ENCODE results near the gene FBN1. TPM values are rescaled to one million over a fixed set of nuclear protein-coding genes. Genes with fewer than 3 reads are reported as not detected.

The FBN1 gene
- total RNA-seq, 1 experiment from 2014 or later, result 18.1 TPM

DNA sequence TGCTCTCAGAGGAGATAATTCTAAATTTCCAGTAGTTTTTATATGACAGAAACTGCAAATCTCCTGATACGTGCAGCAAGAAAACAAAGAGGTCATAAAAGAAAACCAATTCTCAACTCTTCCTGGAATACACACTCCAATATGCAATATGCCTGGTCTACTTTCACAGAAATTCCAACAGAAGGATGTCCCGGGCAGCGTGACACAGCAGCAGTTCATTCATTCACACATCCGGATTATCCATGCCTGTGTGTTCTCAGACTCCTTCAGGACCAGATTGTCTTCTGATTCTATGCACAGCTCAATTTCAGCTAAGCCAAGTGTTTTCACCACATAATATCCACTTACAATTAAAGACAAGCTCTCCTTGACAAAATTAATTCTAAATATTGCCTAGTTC is 64.3 kb downstream of the FBN1 start:
- DNase-seq (ENCODE audit: low spot score), result no peak

DNA sequence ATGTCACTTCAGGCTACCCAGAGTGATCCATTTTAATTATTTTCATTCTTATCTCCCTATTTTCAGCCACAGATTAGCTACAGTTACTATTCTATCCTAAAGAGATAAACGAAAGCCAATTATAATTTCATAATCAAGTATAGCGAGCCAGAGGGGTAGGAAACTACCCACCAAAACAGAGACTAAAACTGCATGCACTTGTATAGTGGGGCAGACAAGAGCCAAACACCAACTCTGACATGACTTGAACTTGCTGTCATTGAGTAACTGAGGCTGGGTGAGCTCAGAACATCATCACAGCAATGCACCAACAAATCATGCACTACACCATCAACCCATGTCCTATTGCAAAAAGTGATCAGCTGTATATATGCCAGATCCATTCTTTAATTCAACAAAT is 64.8 kb downstream of the FBN1 start:
- DNase-seq (ENCODE audit: low spot score), result no peak

DNA sequence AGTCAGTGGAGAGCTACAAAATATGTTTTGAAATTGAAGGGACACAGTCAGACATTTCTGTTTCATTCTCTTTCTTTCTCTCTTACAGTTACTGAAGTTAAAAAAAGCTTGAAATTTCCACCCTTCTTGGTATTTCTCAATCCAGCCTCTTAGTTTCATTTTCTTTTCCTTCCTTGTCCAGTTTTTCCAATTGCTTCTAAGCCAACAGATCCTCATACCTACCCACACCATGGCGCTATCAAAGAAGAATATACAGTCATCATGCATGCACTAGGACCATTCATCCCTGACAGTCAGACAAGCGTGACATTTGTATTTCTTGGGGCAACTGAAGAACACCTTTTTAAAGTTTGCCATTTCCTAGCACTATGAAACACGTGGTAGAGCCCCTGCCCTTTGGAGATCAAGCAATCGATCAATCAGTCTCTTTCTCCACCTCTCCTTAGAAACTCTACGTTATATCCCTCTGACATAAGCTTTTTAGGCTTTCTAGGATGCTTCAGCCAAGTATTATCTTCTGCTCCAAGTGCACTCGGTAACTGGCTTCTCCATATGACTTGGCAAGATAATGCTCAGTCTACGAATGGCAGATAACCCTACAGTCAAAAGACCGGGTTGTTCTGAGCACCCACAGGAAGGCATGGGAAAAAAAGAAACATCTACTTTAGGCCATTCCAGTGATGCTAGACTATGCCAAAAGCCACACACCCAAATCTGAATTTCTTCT is 65.4 kb downstream of the FBN1 start:
- DNase-seq (ENCODE audit: low spot score), result no peak

DNA sequence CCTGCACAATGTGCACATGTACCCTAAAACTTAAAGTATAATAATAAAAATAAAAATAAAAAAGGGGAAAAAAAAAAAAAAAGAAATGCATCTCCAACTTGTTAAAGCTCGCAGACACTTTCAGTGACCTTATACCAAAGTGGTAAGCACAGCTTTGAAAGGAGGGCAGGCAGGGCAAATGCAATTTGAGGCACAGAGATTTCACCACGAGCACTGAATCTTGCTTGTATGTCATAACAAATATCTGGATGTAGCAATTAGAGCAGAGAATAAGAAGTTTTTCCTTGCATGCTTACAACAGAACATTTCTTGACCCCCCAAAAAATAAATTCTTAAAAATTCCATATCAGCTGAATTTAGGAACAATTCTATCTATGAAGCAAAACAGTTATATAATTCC is 66.5 kb downstream of the FBN1 start:
- DNase-seq (ENCODE audit: low spot score), result no peak

DNA sequence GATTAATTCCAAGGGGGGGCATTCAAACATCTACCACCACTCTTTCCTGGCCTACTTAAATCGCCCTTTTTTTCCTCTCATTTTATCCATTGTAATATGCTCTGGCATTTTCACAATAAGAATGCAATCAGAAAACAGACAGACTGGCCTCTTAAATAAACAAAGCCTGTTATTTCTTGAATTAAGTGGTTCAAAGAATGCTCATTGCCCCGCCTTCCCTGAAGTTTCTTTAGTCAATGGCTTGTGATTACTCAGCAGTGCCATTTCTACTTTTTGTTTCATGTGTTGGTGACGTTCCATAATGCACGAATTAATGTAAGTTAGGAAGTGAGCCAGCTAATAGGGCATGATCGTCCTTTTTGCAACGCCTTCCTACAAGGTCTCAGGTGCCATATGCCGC is 68.0 kb downstream of the FBN1 start:
- DNase-seq (ENCODE audit: low spot score), result no peak

DNA sequence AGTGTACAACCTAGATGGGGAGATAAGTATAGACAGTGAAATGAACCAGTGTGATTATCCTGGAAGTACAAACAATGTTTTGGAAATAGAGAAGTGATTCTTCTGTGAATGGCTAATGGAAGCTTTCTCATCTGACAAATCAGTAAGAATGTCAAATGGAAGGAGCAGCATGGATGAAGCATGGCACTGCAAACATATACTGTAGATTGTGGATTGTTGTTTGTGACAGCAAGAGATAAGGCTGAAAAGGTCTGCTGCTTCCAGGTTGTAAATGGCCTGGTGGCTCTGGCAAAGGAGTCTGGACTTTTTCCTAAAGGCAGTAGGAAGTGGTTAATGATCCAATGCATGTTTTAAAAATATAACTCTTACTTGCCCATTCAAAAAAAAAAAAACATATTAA is 71.3 kb downstream of the FBN1 start:
- DNase-seq (ENCODE audit: low spot score), result no peak

DNA sequence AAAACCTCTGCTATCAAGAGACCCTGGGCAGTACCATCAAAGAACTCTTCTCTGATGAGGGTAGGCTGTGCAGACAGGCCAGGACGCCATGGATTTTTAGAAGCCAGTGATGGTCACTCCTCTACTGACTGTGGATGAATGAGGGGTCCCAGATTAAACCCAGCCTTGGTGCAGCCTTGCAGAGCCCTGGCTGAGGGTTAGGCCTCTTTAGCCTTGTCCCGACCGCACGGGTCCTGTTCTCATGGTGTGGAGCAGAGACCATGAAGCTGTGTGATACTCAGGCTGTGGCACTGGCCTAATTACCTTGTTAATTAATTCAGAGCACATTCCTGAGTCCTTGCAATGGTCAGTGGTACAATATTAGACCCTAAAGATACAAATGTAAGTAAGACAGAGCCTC is 71.7 kb downstream of the FBN1 start:
- DNase-seq (ENCODE audit: low spot score), result no peak

DNA sequence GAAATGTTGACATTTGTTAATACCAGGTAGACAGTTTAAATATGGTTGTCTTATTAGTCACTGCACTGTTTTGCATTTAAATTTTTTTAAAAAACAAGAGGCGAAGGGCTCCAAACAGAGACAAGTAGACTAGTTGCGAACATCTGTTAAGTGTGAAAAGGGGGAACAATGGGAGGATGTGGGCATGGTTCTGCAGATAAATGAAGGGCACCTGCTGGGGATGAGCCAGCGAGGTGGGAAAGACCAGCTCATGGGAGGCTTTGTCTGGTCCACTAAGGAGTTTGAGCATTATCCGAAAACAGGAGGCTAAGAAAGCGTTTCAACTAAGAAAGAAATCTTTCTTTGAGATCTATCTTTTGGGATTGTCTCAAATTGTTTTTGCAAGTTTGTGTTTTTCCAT is 72.7 kb downstream of the FBN1 start:
- no peak for DNase-seq (ENCODE audit: low spot score)

DNA sequence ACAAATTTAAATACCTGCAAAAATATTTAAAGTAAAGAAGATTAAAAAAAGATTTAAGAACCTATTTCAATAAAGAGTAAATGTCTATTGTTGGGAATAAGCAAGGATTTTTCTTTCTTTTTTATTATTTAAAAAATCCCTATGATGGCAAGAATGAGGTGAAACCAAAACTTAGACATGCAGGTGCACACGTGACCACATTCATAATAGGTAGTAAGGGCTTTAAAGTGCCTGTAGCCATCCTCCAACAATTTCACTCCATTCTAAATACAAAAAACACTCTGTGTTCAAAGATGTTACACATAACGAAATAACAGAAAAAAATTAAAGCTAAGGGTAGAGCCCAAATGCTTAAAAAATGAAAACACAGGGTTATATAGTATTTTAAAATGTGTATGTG is 74.0 kb downstream of the FBN1 start:
- no peak for DNase-seq (ENCODE audit: low spot score)

DNA sequence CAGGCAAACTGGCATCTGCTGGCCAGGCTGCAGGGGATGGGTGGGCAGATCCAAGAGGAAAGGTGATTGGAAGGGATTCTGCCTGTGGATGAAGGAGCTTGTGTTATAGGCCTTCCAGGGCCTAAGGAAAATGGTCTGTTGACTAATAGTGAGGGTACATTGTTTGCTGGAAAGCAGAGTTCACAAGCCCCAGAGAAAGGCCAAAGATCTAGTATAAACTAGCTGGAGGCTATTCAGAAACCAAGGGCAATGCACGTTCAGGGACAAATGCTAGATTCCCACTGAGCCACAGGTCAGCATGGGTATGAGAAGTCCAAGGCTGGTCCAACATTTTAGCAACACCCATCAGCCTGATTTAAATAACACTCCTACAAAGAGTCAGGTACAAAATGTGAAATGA is 74.7 kb downstream of the FBN1 start:
- DNase-seq (ENCODE audit: low spot score), result no peak

DNA sequence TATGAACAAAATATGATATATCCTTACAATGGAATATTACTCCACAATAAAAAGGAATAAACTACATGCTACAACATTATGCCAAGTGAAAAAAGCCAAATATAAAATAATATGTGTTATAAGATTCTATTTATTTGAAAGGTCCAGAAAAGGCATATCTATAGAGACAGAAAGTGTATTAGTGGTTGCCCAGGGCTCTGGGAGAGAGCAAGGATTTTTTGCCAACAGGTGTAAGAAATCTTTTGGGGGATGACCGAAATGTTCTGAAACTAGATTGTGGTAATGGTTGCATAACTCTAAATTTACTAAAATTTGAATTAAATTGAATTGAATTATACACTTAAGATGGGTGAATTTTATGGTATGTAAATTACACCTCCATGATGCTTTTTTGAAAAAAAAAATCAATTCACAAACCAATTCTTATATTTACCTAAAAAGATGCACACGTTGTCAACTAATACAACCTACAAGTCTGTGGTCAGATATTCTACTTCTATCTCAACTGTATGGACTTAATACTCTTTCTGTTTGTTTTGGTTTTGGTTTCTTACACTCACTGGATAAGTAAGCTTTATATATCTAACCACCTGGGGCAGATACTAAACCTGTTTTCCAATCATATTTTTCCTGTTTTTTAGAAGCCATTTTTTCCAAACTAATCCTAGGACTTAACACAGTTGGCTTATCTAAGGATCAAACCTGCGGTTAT is 75.8 kb downstream of the FBN1 start:
- no peak for DNase-seq (ENCODE audit: low spot score)

DNA sequence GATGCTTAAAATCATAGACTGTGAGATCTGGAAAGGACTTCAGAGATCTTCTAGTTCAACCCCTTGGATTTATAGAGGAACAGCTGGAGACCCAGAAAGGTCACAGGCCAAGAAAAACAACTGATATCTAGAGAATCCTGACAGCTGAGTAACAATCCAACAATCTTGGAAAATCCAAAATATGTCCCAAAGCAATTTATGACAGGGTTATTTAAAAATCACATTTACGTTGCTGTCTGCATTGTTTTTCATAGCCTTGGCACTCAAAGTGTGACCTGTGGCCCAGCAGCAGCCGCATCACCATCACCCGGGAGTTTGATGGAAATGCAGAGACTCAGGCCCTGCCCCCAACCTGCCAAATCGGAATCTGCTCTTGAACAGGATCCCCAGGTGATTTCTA is 78.8 kb downstream of the FBN1 start:
- no peak for DNase-seq (ENCODE audit: low spot score)

DNA sequence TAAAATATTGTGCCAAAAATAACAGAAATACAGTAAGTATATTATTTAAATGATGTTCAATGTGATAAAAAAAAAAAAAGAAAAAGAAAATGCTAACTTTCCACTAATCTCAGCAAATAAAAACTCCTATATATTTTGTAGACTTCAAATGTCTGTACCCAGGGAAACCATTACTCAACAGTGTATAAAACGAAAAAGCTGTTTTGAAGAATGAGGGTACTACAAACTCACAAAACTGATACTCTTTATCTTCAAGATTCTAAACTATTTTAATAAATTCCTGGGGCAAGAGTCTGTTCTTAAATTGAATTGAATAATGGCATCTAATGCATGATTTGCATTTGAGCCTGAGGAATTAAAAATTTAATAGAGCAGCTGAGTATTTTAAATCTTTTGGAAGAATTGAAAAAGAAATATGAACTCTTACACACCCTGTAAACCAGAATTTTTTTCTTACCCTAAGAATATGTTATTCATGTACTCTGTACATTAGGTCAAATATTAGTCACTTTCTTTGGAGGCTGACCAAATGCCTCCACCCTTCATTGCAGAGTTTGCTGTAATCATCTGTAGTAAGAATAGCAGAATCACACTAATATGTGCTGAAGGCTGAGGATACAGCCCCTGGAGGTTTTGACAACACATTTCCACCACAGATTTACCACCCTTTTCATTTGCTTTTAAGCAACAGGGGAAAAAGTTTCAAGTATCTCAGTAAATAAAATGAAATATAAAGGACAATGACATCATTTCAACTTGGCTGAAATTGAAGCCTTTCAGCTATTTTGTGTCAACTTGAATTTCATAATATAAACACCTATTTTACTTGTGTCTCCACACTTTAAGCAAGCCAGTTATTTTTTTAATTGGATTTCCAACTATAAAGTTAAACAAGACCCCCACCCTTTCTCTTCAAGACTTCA is 79.7 kb downstream of the FBN1 start:
- DNase-seq (ENCODE audit: low spot score), result peak; percentile 27

DNA sequence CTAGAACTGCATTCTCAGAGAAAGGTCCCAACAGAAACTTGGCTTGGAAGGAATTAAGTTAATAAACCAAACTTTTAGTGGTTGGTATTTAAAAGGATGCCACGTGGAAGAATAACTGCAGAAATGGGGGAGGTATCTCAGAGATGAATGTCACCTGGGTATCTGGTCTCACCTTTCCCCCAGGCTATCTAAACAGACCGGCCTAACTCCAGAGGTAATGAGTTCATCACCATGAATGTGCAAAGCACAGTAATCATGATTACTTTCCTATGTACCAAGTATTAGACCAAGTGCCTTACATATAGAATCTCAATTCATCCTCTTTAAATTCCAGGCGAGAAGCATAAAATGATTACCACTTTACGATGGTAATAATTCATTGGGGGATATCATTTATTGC is 80.8 kb downstream of the FBN1 start:
- DNase-seq (ENCODE audit: low spot score), result no peak

DNA sequence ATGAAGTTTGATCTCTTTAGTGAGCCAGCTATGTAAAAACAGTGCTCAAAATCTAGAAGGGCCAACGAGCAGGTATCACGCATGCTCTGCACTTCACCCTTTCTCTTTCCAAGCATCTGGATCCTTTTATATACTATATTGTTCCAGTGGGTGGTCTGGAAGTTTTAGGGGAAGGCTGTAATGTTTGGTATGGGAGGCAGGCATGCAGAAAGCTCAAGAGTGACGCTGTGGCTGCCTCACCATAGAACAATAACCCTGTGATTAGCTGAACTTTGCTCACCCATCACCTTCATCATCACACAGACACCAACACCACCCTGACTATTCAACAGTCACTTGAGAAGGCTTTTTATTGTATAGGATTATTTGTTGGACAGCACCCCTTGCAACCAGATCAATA is 81.6 kb downstream of the FBN1 start:
- no peak for DNase-seq (ENCODE audit: low spot score)

DNA sequence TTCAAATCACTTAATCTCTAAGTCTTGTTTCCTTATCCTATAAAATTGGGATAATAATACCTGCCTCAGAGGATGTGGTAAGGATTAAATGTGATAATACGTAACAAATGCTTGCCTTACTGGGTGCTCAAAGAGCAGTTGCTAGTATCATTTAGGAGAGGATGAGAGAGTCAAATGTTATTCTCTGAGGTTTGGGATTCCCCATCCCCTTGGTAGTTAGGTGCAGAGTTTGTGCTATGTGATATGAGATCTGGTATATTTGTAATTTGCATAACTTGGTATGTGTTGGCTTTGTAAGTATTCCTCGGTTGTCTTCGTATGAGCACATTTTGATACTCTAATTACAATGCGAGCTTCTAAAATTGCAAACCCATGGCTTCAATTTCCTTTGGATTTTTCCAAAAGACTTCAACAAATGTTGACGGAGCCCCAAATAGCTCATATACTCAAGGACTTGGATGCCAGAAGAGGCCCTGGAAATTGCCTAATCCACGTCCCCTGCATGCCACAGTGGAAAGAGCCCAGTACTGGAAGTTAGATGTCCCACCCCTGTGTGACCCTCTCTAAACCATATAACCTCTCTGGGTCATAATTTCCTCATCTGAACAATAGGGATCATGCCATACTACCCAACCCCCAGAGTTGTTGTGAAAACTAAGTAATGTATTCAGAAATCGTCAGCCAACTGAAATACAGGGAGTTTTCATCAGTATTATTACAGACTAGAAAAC is 85.0 kb downstream of the FBN1 start:
- DNase-seq (ENCODE audit: low spot score), result no peak

DNA sequence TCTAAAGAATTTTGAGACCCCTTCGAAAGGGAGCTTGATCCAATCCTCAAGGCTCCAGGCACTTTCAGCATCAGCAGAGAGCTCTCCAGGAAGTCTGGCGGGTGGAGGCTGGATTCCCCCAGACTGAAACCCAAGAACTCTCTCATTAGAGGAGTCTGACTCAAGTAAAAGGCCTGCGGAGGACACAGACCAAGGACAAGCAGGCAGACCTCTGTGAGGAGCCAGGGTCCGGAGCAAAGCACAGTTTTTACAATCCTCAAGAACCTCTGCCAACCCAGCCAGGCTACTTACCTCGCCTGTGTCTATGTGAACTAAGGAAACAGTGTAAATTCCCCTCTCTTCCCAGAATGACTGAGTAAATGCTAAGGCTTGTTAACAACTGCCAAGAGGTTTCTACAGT is 86.2 kb downstream of the FBN1 start:
- no peak for DNase-seq (ENCODE audit: low spot score)

DNA sequence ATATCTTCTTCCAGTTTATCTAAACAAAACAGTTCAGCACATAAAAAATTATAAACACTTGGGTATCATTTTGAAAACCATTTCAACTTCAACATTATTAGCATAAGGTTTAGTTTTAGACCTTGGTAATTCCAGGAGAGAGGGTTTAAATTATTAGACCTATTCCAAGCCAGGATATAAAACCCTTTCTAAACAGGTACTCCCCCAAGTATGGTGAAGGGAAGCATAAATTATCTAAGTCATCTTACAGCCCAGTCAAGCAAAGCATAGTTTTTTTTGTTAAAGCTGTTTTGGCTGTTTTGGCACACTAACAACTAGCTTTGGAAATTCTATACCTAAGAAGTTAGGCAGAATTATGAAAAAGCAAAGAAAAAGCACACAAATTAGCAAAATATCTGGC is 87.3 kb downstream of the FBN1 start:
- no peak for DNase-seq (ENCODE audit: low spot score)

DNA sequence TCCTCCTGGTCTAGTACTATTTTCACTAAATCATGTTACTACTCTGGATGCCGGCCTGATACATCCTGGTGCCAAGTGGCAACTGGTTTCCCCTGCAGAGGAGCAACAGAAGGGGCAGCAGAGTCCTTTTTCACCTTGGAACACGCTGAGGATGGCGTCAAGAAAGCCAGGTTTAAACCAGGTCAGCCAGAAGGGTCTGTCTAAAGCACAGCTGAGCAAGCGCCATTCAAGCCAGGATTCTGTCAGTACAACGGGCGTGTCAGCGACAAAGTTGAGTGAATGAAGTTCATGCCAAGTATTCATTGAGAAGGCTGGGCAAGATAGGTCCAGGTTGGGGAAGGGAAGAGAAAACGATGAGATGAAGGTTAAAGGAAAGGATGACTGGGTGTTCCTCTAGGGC is 88.2 kb downstream of the FBN1 start:
- no peak for DNase-seq (ENCODE audit: low spot score)

DNA sequence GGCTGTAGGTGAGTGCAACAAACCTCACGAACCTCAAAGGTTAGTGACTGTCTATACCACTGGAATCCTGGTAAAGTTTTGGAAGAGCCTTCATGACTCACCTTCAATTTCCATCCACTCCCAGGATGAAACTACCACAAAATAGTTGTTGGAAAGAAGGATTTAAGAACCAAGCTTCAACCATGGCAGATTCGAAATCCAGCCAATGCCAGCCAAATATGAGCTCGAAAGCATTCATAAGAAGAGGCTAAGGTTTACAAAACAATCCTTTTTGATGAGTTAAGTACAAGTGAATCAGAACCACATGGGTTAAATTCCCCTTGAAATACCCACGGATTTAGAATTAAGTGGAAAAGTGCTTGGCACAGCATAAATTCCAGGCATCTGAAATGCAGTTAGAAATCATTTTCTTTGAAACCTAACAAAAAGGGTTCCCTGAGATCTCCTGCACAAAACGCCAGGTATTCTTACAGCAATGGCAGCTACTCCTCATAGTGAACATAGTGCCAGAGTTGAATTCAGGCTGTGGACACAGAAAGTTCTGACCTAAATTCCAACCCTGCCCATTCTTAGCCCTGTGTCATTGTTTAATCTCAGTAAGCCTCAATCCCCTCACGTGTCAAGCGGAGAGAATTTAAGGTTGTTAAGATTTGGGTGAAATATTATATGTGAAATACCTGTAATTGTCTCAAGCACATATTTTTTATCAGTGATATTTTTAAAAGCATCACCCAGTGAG is 89.2 kb downstream of the FBN1 start:
- no peak for DNase-seq (ENCODE audit: low spot score)

DNA sequence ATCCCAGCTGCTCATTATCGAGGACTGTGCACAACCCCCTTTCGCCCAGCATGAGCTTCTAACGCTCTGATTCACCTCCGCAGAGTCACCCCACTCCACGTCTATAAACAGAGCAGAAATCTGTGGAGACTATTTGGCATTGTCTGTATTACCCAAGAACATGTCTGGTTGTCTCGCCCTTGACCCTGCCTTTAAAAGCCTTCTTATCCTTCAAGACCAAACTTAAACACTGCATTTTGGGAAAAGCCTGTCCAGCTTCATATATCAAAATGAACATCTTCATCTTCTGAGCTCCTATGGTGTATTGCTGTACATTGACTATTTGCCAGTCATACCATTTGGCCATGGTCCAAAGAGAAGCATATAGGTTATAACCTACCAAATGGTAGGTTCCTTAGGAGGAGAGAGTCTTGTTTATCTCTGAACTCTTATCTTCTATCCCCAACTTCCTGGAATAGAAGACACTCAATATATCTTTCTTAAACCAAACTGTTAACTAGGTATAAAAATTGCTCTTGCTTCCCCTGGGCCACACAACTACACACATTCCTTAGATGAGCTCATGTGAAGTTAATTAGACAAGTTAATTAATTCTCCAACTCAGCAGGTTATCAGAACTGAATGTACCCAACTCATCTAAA is 90.1 kb downstream of the FBN1 start:
- no peak for DNase-seq (ENCODE audit: low spot score)

All from H4 (cell line).